Measurements from ENCODE around the gene PTPRN2.

The PTPRN2 gene

GRCh38 chr7:157542068-157543021, 1045.3 kb downstream of the PTPRN2 start:
- no peak for DNase-seq (ENCODE audit: low read depth in 2 of 2)

GRCh38 chr7:157541295-157542067, 1046.1 kb downstream of the PTPRN2 start:
- no peak for DNase-seq (ENCODE audit: low read depth in 2 of 2)

DNA sequence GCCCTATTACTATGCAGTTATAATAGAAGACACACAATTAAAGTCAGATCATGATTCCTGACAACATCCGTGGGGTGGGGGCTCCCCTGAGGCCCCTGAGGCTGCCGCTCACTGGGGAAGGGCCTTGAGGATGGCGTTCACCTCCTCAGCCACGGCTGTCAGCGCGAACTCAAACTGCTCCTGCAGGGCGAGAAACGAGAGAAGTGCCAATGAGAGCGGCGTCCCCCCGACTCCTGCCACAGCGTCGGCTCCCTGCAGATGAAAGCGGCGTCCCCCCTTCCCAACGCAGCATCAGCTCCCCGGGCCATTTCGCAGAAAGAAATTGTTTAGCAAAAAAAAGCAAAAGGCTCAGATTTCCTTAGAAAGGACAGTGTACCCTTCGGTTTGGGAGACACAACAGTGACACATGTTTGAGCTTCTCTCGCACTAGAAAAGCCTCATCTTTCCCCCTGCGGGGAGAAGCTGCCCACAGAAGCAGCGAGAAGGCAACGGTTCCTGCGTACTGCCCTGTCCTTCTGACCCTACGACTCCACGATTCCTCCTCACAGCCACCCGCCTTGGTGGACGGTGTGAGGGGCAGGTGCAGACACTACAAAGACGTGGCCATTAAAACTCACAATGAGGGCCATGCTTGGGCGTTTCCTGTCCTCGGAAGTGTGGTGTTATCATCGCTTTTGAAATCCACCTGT, 1046.9 kb downstream of the PTPRN2 start:
- no peak for DNase-seq (ENCODE audit: low read depth in 2 of 2)

GRCh38 chr7:157540020-157540419, 1047.6 kb downstream of the PTPRN2 start:
- DNase-seq (ENCODE audit: low read depth in 2 of 2) = no peak

- no peak for DNase-seq (ENCODE audit: low read depth in 2 of 2)
These were observed 1048.1 kb downstream of the PTPRN2 start for GRCh38 chr7:157539521-157539920.

DNA sequence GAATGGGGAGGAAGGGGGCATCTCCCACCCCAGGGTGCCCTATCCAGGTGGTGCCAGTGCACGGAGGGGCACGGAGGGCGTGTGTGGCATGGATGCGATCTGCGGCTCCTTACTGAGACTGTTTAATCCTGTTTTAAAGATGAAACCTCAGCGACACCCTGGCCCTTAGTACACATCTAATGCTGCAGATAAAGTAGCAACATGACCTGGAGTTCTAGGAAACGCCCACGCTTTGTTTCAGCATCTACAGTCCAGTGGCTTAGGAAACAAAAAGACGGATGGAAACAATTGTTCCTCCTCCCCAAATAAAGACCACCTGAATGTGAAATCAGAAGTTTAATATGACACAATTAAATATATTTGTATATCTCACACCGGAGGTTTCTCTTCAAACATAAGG, 1048.9 kb downstream of the PTPRN2 start:
- DNase-seq (ENCODE audit: low read depth in 2 of 2) = no peak

DNA sequence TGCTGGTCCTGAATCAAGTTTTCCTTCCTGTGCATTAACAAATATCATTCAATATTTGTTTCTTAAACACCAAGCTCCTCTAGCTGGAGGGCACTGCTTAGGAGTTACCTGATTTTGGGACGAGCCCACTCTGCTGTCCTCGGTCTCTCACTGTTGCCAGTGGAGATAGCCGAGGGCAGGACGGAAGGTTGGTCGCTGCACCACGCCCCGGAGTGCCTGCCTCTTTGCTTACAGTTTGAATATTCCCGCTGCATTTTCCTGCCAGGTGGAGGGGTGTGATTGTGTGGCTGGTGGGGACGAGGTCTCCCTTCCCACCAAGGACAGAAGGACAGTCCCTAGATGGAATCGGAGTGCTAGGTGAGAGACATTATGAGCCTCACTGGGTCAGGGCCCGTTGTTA, 1049.3 kb downstream of the PTPRN2 start:
- no peak for DNase-seq (ENCODE audit: low read depth in 2 of 2)

GRCh38 chr7:157537056-157537455, 1050.6 kb downstream of the PTPRN2 start:
- no peak for DNase-seq (ENCODE audit: low read depth in 2 of 2)

DNA sequence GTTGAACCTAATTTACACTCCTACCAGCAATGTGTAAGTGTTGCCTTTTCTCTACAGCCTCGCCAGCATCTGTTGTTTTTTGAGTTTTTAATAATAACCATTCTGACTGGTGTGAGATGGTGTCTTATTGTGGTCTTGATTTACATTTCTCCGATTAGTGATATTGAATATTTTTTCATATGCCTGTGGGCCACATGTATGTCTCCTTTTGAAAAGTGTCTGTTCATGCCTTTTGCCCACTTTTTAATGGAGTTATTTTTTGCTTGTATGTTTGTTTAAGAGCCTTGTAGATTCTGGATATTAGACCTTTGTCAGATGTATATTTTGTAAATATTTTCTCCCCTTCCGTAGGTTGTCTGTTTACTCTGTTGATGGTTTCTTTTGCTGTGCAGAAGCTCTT, 1055.6 kb downstream of the PTPRN2 start:
- DNase-seq (ENCODE audit: low read depth in 2 of 2) = no peak

DNA sequence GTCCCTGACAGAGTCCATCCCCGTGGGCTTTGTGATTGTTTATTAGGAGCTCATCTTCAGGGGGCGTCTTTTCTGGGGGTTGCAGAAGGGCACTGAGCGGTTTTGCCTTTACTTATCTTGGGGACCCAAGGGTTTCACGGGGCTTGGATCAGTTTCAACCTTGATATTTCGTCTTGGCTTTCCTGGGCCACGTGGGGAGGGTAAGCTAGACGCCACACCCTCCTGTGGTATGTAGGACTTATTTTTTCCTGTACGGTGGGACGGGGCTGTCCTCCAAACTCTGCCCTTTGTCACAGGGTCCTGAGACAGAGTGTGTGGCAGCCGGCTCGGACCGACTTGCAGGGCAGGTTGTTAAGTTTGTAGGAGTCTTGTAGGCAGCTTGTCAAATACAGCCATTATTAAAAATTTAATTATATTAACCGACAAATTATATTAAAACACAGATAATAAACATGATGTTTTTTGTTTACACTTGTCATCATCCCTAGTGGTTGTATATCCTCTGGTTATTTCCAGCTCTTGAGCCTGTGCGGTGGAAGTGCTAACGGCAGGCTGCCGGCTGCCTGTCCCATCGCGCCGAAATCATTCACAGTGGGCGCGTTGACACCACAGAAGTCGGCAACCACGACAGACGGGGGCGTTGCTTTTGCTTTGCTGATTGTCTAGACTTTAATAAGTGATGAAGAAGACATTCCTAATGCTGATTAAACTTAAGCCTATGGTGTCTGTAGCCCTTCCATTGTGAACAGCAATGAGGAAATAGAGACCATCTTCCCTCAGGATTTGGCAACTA, 1057.7 kb downstream of the PTPRN2 start:
- no peak for DNase-seq (ENCODE audit: low read depth in 2 of 2)

- DNase-seq (ENCODE audit: low read depth in 2 of 2) = no peak
These were observed 1058.8 kb downstream of the PTPRN2 start for GRCh38 chr7:157528785-157529341.

DNA sequence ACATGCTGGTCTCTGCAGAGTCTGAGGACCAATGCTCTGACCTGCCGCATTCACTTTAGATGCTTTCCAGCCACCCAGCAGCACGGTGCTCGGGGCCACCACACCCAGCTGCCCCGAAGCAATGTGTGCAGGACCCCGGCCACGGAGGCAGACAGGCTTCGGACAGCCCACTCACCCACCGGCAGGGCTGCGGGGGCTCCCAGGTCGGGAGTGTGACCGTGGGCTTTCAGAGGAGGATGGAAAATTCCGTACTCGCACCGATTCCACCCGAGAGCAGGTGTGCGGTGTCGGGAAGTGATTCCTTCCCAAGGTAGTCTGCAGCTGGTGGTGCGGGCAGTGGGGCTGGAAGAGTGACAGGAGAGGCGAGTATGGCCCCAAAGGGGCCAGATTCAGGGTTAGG, 1059.9 kb downstream of the PTPRN2 start:
- no peak for DNase-seq (ENCODE audit: low read depth in 2 of 2)

GRCh38 chr7:157526913-157527634, 1060.5 kb downstream of the PTPRN2 start:
- no peak for DNase-seq (ENCODE audit: low read depth in 2 of 2)

DNA sequence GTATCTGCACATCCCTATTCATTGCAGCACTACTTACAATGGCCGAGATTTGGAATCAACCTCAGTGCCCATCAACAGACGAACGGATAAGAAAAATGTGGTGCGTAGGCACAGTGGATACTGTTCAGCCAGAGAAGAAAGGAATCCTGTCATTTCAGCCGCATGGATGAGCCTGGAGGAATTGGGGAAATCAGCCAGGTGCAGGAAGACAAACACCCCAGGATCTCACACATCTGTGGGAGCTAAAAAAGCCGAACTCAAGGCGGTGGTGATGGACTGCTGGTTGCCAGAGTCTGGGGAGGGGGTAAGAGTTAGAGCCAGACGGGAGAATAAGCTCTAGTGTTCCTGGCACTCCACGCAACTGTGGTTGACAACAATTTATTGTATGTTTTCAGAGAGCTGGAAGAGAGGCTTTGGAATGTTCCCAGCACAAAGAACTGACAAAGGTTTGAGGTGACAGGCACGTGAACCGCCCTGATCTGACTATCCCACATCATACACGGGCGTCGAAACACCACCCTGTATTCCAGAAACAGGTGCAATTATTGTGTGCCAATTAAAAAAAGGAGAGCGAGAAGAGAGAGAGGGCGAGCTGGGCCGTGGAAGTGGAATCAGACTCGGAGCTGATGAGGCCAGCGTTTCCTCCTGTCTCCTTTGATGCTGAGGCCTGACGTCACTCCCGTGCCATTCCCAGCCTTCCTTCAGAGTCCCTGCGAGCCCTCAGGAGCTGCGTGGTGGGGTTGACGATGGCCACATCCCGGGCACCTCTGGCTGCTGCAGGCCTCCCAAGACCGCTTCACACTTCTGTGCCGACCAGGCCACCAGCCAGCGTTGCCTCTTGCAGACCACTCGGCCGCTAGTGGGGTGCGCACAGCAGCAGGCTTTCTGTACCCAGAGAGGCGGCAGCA, 1061.4 kb downstream of the PTPRN2 start:
- DNase-seq (ENCODE audit: low read depth in 2 of 2) = no peak

DNA sequence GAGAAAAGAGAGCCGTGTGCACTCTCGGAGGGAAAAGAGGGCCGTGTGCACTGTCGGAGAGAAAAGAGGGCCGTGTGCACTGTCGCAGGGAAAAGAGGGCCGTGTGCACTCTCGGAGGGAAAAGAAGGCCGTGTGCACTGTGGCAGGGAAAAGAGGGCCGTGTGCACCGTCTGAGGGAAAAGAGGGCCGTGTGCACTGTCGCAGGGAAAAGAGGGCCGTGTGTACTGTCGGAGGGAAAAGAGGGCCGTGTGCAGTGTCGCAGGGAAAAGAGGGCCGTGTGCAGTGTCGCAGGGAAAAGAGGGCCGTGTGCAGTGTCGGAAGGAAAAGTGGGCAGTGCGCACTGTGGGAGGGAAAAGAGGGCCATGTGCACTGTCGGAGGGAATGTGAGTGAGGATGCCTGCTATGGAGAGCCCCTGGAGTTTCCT, 1062.1 kb downstream of the PTPRN2 start:
- DNase-seq (ENCODE audit: low read depth in 2 of 2) = no peak

DNA sequence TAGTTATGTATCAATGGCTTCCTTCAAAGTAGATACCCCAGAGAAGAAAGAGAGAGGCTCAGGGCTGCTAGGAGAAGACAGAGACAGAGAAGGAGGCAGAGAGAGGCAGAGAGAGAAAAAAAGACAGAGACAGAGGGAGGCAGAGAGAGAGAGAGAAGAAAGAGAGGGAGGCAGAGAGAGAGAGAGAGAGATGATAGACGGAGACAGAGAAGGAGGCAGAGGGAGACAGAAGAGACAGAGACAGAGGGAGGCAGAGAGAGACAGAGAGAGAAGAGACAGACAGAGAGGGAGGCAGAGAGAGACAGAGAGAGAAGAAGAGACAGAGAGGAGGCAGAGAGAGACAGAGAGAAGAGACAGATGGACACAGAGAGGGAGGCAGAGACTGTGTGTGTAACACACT, 1062.9 kb downstream of the PTPRN2 start:
- DNase-seq (ENCODE audit: low read depth in 2 of 2) = no peak

DNA sequence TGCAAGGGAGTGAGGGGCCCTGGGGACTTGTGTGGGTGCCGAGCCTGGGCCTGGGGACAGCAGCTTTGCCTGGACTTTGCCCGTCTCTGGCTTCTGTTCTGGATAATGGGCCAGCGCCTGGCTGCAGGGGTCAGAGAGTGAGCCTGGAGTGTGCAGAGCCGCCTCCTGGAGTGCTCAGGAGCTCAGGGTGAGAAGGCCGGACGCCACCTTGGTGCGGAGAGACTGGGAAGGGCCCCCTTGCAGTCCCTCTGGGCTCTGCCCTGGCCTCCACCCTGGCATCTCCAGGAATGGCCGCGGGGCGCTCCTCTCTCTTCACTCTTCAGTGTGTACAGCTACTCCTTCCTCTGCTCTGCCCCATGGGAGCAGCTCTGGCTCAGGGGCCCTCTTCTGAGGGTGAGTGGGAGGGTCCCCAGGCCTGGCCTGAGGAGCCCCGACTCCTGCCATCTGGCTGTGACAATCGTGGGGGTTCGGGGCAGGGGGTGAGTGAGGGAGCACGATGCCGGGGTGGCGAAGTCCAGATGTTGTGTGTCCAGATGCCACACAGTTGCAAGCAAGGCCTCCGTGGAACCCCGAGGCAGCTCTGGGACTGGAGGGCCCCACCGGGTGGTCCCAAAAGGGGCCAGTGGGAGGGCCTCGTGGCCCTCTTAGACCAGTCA, 1063.7 kb downstream of the PTPRN2 start:
- no peak for DNase-seq (ENCODE audit: low read depth in 2 of 2)

- DNase-seq (ENCODE audit: low read depth in 2 of 2) = no peak
These were observed 1064.3 kb downstream of the PTPRN2 start for GRCh38 chr7:157523371-157523765.

- DNase-seq (ENCODE audit: low read depth in 2 of 2) = no peak
These were observed 1064.7 kb downstream of the PTPRN2 start for GRCh38 chr7:157522954-157523353.

All from stimulated activated CD8-positive, alpha-beta memory T cell treated with anti-CD3 and anti-CD28 coated beads, Interleukin-7, amount 100 ng/mL, for 1 hour (primary cell).